Mesenteric fat pad (tissue), 1 donor: ENCODE data around the gene NDUFB10. TPM values are rescaled to one million over a fixed set of nuclear protein-coding genes. Genes with fewer than 3 reads are reported as not detected.
"Not testable (repeated sequence)": the region's sequence is repeated elsewhere in the genome, so short reads cannot be mapped to it uniquely, and the experiment has no call there.

Source experiments
- DNase-seq: peaks from one replicate; pipeline ENCODE4 v3.0.0-alpha.2; 2020; ENCODE audit warnings: low spot score
- total RNA-seq: library from RNA; stranded (reverse); fragmentation: NEBNext Ultra II Directional; extraction: Animal tissue kit (Norgen Biotek cat#: 25700); gene quantifications from one replicate; pipeline ENCODE4 v1.2.1, GENCODE V29; 2021
- donor health status: DM: yes; HTN: yes; CAD: no.

Gene NDUFB10
- total RNA-seq, 1 donor from 2014 or later = 126 TPM

DNA sequence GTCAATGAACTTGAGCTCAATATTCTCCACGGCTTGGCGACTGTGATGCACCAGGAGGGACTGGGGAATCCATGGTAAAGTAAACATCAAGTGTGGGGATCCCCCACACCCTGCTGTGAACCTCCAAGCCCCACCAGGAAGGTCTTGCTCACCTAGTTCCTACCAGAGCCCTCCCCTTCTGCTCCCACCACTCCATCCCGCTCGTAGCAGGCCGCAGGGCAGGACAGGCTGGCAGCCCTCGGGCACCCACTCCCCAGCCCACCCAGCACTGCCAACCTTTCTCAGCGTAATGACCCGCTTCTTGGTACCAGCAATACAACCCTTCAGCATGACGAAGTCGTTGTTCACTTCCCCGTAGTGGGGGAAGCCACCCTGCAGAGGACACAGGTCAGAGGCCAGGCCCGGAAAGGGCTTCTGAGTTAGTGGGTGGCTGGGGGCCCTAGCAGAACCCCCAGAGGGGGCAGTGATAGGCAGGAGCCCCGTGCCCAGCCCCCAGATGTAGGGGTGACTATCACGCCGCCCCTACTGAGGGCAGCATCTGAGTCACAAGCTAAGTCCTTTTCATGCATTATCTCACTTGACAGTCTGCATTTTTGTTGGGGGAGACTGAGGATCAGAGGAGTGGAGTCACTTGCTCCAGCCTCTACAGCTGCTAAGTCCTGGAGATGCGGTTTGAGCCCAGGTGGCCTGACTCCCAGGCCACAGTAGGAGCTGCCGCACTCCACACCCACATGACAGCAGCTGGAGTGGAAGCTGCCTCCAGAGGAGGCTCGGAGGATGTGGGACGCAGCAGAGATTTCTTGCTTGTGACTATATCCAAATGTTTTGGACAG is 13.6 kb upstream of the NDUFB10 start:
- no peak for DNase-seq

DNA sequence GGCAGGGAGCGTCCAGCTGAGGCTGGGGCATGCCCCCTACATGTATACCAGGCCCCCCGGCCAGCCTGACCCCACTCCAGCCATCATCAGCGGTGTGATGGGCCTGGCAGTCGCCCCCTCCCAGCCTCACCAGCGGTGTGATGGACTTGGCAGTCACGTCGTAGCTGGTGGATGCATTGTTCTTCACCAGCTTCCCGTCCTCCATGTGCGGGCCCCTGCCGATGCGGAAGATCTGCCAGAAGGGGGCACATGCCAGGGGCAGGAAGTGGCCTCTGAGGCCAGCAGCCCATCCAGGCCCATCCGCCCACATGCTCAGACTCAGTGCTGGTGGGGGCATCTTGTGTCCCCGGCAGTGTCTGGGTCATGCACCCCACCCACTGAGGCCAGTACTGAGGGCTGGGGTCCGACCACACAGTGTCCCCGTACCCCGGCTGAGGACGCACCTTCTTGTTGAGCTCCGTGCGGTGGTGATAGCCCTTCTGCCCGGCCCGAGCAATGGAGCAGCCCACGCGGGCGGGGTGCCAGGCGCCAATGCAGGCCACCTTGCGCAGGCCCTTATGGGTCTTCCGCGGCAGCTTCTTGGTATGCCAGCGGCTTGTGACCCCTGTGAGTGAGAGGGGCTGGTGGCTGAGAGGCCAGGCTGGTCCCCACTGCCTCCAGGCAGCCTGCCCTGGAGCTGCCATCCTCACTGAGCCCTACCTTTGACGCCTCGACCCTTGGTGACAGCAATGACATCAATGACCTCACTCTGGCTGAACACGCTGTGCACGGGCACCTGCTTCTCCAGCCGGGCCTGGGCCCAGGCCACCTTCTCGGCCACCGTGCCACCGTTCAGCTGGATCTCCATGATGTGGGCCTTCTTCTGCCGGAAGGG is 12.6 kb upstream of the NDUFB10 start:
- no peak for DNase-seq

DNA sequence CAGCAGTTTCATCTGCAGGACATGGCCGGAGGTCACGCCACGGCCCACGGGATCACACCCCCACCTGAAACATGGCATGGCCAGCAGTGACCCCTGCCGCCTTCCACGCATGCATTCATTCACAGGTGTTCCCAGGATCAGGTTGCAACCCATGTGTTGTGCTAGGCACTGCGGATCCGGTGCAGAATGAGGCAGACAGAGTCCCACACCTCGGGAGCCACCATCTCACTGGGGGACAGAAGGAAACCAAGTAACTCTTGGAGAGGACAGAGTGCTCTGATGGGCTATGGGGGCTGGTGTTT is 12.0 kb upstream of the NDUFB10 start:
- no peak for DNase-seq

DNA sequence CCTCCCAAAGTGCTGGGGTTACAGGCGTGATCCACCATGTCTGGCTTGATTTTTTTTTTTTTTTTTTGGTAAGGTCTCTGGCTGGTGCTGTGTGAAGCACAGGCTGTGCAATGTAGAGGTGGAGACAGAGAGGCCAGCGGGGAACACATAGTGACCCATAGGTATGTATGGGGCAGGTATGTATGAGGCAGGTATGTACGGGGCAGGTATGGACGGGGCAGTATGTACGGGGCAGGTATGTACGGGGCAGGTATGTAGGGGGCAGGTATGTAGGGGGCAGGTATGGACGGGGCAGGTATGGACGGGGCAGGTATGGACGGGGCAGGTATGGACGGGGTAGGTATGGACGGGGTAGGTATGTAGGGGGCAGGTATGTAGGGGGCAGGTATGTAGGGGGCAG is 9.8 kb upstream of the NDUFB10 start:
- DNase-seq = no peak

DNA sequence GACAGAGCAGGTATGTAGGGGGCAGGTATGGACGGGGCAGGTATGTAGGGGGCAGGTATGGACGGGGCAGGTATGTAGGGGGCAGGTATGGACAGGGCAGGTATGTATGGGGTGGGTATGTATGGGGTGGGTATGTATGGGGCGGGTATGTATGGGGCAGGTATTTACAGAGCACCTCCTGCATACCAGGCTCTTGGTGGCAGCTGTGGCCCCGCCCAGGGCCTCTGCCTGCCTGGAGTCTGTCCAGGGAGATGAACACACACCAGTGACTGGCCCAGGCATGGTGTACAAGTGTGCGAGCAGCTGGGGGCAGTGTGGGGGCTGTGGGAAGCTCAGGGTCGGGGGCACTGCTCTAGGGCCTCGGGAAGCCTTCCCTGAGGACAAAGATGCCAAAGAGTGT is 9.3 kb upstream of the NDUFB10 start:
- no peak for DNase-seq

DNA sequence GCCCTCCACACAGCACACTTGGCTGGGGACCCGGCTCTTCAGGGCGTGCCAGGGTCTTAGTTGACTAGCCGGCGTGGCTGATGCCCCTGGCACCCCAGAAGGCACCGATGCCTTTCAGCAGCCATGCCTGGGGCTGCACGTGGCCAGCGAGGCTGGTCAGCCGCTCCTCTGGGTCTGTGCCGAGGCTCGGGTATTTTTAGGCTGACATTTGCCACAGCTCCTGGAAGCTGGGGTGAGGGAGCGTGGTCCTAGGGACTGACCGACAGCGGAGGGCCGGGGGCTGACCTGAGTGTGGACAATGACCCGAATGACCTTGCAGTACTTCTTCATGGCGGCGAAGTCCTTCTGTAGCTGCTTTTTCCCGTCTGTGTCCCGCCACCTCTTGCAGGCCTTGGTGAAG is 8.8 kb upstream of the NDUFB10 start:
- no peak for DNase-seq

DNA sequence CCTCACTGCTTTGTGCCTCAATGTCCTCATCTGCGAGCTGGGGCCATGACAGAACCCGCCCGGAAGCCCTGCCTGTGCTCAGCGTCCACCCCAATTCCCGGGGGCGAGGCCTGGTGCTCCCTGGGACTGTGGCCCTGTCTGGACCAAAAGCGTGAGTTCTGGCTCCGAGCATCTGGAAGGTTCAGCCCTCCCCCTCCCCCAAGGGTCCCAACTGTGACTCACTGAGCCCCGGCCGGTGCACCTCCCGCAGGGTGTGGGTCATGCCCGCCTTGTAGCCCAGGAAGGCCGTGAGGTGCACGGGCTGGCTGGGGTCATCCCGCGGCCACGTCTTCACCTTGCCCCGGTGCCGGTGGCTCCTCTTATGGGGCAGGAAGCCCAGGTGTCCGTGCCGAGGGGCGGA is 5.6 kb upstream of the NDUFB10 start:
- no peak for DNase-seq

DNA sequence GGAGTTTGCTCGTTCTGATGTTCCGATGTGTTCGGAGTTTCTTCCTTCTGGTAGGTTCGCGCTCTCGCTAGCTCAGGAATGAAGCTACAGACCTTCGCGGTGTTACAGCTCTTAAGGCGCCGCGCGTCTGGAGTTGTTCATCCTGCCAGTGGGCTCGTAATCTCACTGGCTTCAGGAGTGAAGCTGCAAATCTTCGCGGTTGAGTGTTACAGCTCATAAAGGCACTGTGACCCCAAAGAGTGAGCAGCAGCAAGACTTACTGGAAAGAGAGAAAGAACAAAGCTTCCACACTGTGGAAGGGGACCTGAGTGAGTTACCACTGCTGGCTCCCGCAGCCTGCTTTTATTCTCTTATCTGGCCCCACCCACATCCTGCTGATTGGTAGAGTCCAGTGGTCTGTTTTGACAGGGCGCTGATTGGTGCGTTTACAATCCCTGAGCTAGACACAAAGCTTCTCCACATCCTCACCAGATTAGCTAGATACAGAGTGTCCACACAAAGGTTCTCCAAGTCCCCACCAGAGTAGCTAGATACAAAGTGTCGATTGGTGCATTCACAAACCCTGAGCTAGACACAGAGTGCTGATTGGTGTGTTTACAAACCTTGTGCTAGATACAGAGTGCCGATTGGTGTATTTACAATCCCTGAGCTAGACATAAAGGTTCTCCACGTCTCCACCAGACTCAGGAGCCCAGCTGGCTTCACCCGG is 1.8 kb upstream of the NDUFB10 start:
- DNase-seq = not testable (repeated sequence)

GRCh38 chr16:1958143-1958491 is 1.2 kb upstream of the NDUFB10 start:
- not testable (repeated sequence) for DNase-seq

DNA sequence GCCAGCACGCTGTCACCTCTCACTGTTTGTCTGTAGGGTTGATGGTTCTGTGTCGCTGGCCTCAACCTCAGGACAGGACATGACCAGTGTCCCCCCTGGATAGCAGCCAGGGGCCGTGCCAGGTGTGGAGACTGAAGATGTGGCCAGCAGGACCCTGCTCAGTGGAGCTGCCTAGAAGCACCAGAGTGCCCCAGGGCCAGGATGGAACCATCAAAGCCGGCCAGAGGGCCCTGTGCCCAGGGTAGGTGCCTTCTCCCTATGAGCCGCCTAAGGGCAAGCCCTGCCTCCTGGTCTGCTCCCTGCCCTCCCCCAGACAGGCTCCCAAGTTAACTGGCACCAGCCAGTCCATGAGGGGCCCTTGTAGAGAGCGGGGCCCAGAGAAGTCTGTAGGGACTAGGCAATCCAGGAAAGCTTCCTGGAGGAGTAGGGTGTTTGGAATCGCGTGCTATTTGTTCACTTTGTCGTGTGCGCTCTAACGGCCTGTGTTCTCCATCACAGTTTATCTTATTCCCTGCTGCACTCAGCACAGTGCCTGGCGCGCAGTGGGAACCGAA is 546 bp upstream of the NDUFB10 start:
- DNase-seq = no peak

DNA sequence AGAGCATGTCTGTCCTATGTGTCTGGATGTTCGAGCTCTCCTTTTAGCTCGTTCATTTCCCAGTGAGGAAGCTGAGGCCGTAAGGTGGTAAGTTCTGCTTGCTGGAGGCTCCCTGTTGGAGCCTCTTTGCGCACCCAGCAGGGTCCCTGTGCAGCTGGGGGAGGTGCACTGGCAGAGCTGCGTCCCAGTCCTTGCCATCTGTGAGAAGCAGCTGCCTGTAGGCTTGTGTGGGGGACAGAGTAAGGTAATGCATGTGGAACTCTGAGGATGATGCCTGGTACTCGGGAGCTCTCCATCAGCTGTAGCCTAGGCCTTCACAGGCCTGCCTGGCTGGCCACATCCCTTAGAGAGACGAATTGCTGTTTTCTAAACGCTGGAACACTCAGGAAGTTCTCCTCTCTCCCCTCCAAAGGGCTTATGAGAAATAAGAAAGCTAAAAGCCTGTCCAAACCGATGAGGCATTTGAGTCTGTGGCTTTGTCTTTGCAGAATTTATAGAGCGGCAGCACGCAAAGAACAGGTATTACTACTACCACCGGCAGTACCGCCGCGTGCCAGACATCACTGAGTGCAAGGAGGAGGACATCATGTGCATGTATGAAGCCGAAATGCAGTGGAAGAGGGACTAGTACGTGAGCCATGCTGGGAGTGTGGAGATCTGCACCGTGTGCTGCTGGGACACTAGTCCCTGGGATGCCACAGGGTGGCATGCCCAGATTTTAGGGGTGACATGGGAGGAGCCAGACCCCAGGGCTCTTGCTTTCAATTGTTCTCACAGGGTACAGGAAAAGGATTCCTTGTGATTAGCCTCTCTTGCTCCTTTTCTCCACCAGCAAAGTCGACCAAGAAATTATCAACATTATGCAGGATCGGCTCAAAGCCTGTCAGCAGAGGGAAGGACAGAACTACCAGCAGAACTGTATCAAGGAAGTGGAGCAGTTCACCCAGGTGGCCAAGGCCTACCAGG is 1.6 kb downstream of the NDUFB10 start:
- DNase-seq = no peak

DNA sequence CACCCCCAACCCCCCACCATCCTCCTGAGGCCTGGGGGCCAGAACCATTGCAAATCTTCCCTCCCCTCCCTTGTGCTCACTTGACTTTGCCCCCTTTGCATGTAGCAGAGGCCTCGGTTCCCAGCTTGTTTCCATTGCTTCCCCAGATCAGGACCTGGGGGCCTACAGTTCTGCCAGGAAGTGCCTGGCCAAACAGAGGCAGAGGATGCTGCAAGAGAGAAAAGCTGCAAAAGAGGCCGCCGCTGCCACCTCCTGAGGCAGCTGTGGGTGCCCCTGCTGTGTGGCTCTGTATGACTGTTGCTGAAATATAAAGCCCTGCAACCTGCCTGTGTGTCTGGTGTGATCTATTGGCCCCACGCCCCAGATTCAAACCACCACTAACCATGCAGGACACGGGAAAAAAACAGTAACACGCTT is 2.3 kb downstream of the NDUFB10 start:
- no peak for DNase-seq

- DNase-seq = not testable (repeated sequence)
Measured at GRCh38 chr16:1962161-1963153, 3.1 kb downstream of the NDUFB10 start.

DNA sequence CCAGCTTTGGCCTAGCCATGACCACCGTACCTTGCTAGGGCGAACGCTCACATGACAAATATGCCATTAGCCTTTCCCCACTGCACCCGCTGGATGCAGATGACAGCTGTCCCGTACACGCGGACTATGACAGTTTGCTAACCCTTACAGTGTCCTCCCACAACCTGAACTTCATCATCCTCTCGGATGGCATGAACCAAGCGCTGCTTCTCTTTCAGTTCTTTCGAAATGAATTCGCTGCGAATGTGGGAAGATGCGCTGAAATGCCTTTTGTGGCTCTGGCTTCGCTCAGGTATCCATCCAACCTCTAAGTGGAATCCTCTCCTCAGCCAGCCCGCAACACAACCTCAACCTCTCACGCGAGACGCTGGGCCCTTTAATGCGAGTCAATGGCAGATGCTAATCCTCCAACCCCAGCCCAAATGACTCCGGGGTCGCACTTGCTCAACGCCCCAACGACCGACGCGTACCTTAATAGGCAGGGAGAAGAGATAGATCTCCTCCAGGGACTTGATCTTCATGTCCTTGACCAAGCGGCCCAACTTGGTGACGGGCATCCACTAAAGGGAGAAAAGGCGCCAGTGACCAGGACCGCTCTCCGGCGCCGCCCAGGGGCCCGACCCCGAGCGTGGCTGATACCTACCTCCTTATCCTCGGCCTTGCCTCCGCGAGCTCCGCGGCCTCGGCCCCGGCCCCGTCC is 4.6 kb downstream of the NDUFB10 start:
- no peak for DNase-seq

DNA sequence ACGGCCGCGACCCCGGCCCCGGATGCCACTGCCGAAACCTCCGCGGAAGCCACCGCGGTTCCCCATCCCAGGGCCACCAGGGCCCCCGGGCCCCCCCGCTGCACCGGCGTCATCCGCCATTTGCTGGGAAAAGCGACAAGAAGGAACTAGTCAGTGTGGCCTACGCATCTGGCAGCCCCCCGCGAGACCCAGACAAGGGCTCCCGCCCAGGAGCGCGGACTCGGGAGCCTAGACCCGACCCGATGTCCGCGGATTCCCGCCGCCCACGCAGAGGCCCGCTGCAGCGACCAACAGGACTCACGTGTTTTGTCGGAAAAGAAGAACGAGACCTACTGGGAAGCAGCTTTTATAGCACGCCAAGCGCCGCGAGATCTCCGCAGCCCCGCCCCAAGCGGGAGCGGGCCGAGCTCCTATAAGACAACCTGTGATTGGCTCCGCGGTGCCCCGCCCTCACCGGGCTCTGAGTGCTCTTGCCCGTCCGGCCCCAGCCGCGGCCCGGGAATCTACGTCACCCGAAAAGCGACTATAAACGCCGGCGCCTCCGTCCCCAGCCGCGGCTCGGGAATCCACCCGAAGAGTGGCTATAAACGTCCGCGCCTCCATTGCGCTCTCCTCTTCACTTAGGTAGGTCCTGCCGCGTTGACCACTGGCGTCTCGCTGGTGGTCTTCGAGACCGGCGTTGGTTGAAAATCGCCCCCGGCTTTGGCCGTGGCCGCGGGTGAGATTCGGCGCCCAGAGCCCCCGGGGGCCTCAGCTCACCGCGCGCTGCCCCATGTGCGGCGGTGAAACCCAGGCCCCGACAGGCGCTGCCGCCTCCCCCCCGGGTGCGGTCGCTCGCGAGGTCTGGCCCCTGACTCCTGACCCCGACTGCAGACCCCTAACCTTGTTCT is 5.4 kb downstream of the NDUFB10 start, which contains the start of gene RPS2:
TSS of gene RPS2 (minus strand) at position 321 of the 890 bp plus-strand sequence. CDS start at position 120, 201 bp downstream.
- DNase-seq = peak; percentile 100

DNA sequence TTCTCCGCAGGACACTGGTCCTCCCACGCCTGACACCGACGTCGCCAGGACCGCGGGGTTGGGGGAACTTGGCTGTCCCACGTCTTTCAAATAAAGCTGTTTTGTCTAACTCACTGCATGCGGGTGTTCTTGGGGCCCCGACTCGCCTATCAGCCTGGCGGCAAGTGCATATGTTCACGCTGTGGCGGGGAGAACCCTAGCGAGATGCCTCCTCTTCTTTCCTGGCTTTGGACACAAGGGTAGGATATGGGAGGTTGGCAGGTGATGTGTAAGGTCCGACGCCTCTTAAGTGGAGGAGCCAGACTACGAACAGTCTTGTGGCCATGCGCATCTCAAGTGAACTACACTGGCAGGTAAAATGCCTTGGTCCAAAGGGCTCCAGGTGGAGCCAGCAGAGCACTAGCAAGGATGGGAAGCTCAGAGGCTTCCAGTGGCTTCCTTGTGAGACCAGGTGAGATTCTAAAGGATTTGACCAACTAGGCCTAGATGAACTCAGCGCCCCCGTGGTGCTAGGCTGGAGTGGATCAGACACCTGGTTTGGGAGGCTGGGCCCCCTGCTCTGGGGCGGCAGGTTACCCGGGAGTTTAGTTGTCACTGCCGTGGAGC is 6.2 kb downstream of the NDUFB10 start:
- DNase-seq = no peak

- no peak for DNase-seq
Measured at GRCh38 chr16:1966460-1966859, 7.1 kb downstream of the NDUFB10 start, which contains the start of gene RNF151. RNF151 (plus strand) TSS chr16:1966856; CDS start chr16:1966882, 26 bp downstream.
